NCI-H460 (cell line): ENCODE data around the gene POLA2. TPM values are rescaled to one million over a fixed set of nuclear protein-coding genes. Genes with fewer than 3 reads are reported as not detected.
"Not testable (repeated sequence)": the region's sequence is repeated elsewhere in the genome, so short reads cannot be mapped to it uniquely, and the experiment has no call there.

Source experiments
- DNase-seq: peaks from one replicate; pipeline ENCODE4 v3.0.0-alpha.2; 2016; ENCODE audit warnings: low read depth; ENCODE audit errors: extremely low read depth
- polyA plus RNA-seq: library from polyadenylated mRNA; depleted of rRNA; stranded (reverse); fragments of >200 nt; gene quantifications from 2 replicates; pipeline ENCODE4 v1.2.3, GENCODE V29; 2014; cell fraction: nucleus; rRNA removed
- total RNA-seq: library from RNA; depleted of rRNA; stranded (reverse); fragments of >200 nt; shearing (Covaris generic); gene quantifications from 2 replicates; pipeline ENCODE4 v1.2.3, GENCODE V29; 2014; rRNA removed

The POLA2 gene, protein sequence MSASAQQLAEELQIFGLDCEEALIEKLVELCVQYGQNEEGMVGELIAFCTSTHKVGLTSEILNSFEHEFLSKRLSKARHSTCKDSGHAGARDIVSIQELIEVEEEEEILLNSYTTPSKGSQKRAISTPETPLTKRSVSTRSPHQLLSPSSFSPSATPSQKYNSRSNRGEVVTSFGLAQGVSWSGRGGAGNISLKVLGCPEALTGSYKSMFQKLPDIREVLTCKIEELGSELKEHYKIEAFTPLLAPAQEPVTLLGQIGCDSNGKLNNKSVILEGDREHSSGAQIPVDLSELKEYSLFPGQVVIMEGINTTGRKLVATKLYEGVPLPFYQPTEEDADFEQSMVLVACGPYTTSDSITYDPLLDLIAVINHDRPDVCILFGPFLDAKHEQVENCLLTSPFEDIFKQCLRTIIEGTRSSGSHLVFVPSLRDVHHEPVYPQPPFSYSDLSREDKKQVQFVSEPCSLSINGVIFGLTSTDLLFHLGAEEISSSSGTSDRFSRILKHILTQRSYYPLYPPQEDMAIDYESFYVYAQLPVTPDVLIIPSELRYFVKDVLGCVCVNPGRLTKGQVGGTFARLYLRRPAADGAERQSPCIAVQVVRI
- 3.4 and 7.0 TPM in 2 replicates for total RNA-seq
- polyA plus RNA-seq = 13.2 and 29.6 TPM in 2 replicates

DNA sequence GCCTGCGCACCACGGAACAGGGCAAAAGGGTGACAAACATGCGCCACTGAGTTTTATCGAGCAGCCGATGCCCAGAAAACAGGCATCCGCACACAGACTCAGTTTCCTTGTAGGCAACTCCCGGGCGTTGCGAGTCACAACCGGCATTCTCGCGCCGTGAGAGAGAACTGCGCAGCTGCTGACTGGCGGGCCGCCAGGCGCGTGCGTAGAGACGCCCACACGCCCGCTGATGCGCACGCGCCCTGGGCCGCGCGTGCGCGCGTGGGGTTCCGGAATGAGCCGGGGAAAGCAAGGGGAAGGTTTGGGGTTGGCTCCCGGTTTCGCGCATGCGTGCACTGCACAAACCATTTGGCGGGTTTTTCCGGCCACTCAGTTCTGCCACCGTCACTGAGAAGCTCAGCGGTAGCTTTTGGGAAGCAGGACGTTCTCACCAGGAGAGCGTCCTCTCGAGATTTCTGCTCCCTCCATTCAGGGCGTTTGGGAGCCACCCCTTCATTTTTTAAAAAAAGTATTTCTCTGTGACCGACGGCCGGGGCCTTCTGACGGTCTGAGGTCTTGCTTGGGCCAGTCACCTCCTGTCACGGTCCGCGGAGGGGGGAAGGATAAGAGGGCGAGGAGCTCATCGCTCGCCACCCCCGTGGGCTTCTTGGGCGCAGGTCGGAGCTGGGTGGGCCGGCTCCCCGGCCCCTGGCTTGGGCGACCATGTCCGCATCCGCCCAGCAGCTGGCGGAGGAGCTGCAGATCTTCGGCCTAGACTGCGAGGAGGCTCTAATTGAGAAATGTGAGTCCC is at the start of gene POLA2:
TSS of gene POLA2 (plus strand) at position 372 of the 790 bp plus-strand sequence. CDS start at position 703, 331 bp downstream.
- peak; percentile 90 for DNase-seq

DNA sequence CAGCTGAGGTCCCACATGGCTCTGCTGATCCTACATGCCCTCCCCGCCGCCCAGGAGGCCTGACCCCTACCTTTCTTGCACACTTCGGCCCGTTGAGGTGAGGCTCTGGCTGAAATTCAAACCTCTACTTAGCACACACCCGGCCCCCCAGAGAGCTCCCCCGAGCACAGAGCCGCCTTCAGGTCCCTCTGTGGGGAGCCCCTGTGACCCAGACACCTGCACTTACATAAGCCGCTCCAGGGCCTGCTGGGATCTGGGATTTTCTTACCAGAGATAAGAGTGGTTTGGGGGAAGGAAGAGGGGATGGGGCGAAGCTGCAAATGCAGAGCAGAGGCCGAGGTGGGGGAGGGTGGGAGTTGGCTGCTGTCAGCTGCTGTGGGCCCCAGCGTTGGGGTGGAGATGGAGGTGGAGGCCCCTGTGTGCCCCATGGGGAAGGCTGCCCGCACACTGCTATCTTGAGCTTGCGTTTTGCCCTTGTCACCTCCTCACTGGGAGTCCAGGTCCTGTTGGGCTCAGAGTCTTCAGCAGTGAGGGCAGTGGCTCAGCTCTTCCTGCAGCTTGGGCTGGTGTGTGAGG is 49.4 kb upstream of the POLA2 start:
- DNase-seq = no peak

DNA sequence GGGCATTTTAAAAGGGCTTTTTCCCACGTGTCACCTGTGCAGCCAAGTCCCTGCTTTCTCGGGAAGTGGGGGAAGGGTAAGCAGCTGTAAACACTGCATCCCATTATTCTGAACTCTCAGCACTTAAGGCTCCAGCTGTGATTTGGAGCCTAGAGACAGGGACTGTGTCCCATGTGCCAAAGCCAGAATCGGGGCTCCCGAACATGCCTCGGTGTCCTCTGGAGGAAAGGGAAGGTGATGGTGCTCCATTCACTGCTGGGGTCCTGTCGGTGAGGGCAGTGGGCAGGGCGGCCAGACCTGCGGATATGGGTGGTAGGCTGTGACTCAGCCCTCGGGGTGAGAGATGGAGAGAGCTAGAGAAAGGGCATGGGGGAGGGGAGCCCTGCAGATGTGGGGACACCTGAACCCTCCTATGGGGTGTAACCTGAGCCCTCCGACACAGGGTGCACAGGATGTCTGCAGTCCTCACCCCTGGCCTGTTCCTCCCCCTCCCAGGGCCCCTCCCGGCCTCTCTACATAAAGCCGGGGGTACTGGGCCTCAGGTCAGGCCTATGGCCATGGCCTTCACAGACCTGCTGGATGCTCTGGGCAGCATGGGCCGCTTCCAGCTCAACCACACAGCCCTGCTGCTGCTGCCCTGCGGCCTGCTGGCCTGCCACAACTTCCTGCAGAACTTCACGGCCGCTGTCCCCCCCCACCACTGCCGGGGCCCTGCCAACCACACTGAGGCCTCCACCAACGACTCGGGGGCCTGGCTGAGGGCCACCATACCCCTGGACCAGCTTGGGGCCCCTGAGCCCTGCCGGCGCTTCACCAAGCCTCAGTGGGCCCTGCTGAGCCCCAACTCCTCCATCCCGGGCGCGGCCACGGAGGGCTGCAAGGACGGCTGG is 48.2 kb upstream of the POLA2 start:
- no peak for DNase-seq

DNA sequence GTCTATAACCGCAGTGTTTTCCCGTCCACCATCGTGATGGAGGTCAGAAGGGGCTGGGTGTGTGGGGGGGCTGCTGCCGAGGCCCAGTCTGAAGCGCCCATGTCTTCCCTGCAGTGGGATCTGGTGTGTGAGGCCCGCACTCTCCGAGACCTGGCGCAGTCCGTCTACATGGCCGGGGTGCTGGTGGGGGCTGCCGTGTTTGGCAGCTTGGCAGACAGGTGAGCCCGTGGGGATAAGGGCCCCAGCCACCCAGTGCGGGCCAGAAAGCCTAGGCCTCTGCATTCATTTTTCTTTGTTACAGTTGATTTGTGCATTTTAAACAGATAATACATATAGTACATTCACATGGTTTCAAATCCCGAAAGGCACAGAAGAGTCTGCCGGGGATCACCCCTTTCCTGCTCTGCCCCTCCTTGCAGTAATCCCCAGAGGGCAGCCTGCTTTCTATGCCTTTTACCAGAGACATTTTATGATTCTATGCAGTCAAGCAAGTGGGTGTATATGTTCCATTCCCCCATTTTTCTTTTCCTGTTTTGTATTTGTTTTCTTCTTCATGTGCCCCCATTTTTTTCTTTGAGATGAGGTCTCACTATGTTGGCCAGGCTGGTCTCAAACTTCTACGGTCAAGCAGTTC is 47.4 kb upstream of the POLA2 start:
- DNase-seq = no peak

DNA sequence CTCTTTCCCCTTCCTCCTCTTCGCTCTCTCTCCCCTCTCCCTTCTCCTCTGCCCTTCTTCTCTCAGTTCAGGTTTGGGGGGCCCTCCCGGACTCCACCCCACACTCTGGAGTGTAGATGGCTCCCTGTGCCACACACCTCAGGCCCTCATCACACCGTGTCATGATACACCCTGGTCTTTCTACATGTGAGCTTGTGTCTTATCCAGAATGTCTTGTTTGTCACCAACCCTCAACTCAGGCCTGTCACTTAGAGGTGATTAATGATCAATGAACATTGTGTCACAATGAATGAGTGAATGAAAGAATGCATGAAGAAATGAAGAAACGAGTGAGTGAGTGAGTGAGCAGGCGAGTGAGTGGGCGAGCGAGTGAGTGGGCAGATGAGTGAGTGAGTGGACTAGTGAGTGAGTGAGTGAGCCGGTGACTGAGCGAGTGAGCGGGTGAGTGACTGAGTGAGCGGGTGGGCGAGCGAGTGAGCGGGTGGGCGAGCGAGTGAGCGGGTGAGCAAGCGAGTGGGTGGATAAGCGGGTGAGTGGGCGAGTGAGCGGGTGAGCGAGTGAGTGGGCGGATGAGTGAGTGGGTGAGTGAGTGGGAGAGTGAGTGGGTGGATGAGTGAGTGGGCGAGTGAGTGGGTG is 46.2 kb upstream of the POLA2 start:
- no peak for DNase-seq

DNA sequence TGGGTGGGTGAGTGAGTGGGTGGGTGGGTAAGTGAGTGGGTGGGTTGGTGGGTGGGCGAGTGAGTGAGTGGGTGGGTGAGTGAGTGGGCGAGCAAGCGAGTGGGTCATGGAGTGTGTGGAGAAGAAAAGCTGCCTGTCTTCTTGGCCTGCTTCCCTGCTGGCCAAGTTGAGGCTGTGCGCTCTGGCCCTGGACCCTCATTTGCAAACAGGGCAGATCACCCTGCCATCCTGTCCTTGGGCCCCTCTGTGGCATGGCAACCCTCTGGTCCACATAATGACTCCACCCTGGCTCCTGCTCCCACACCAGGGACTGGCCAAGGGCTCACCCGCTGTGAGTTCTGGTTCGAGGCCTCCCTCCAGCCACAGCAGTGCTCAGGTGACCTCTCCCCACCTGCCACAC is 44.9 kb upstream of the POLA2 start:
- no peak for DNase-seq

DNA sequence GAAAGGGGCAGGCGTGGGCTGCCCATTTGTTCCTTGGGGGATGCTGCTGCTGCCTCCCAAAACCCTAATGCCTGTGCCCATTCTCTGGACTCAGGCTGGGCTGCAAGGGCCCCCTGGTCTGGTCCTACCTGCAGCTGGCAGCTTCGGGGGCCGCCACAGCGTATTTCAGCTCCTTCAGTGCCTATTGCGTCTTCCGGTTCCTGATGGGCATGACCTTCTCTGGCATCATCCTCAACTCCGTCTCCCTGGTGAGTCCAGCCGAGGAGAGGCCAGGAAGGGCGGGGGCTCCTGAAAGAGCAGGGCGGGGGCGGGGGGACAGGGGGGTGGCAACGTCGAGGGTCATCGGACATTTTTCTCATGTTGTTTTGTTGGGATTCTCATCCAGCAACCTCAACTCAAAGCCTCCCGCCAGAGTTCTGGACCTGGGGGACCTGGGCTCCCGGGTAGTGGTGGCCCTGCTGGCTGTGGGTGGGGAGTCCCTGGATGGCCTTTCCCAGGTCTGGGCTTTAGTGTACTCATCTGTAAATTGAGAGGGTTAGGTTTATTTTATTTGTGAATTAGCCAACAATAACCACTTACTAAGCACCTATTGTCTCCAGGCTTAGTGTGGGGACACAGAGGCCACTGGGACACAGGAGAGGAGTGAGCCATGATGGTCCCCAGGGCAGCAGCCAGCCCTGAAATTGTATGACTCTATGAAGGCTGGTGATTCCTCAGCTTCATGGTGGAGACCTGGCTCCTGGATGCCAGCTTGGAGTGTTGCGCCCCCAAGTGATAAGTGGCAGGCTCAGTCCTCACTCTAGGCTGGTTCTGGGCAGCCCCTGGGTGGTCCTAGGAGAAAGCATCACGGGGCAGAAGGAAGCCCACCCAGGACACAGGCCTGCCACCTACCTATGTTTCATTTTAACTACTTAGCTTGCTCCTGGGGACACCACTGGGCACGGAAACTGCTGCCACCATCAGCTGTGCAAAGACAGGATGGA is 44.0 kb upstream of the POLA2 start:
- no peak for DNase-seq

DNA sequence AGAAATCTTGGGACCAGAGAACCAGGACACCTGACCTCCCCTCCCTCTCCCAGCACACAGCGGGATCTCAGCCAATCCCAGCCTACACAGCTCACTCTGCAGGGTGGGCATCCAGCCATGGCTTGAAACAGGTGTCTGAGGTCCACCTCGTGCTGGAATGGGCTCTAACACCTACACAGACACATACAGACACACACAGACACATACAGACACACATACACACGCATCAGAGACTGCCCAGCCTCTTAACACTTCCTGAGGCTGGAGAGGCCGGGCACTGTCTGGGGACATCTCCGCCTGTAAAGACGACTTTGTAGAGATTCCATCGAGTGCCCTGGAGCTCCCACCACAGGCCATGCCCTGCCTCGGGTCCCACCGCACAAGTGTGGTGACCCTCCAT is 43.3 kb upstream of the POLA2 start:
- DNase-seq = no peak

DNA sequence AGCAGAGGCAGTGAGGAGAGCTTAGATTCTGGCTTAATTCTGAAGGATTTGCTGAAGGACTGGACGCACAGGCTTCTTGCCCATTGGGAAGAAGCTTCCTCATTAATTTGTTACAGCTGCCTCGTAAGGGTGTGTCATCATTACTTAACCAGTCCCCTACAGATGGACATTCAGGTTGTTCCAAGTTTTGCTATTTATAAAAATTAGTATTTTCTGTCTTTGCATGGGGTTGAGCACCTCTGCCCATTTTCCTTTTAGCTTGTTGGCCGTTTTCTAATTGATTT is 41.9 kb upstream of the POLA2 start:
- DNase-seq = no peak

DNA sequence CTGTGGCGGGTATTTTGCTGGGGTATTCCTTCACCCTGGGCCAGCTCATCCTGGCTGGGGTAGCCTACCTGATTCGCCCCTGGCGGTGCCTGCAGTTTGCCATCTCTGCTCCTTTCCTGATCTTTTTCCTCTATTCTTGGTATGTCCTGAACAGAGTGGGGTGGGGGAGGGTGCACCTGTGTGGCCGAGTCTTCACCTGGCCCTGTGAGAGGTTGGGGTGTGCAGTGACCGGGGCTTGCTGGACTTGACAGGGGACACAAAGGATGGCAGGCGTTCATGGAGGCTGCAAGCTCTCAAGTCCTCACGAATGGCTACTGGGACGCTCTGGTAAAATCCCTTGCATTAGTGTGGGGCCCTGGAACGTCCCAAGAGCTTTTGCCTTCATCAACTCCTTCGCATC is 40.7 kb upstream of the POLA2 start:
- no peak for DNase-seq

DNA sequence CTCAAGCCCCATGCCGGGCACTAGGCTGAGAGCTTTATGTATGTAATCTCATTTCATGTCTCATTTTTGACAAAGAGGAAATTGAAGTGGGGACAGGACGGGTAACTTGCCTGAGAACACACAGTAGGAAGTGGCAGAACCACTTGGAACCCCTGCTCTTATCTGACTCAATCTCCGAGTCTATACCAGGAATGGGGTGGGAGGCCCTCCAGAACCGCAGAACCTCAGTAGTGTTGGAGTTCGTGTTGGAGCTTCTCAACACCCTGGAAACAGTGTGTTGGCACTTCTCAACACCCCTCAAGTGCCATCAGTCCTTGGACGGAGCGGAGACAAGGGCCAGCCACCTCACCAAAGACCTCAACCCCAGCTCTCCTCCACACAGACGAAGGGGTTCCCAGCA is 38.8 kb upstream of the POLA2 start:
- DNase-seq = no peak

DNA sequence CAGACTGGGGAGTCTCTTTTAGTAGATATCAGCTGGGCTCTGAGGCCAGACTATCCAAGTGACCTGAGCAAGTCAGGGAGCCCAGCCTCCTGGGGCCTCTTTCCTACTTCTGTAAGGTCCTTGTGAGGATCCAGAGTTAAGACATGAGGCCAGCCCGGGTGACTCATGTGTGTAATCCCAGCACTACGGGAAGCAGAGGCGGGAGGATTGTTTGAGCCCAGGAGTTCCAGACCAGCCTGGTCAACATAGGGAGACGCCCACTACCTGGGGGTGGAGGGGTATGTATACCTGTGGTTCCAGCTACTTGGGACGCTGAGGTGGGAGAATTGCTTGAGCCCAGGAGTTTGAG is 36.9 kb upstream of the POLA2 start:
- DNase-seq = no peak

DNA sequence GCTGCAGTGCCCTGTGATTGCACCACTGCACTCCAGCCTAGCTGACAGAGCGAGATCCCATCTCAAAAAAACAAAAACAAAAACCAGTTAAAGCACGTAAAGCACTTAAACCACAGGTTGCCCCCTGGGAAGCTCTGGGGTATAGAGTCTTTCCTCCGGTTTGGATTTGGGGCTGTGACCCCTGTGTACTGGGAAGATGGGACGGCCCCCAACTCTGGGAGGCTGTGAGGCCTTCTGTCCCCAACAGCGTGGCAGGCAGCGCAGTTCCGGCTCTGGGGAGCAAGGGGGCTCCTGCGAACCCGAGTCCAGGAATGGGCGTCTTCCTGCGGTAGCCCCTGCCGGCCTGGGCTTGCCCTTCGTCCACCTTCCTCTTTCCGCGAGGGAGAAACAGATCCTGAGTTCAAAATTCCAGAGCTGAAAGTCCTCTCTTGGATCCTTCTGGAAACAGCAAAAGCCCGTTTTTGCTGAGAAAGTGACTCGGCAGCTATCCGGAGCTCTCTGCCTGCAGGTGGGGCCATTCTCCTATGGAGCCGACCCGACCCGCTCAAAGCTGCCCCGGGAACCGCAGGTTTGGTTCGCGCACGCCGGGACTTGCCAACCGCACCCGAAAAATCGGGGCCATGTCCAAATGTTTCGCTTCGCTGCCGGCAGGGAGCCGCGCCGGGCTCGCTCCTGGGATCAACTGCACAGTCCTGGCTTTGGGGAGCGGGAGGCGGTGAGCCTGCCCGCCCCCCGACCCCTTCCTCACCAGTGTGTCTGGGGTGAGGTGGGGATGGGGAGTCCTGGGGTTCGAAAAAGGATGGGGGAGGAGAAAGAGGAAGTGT is 36.3 kb upstream of the POLA2 start:
- DNase-seq = peak; percentile 36

DNA sequence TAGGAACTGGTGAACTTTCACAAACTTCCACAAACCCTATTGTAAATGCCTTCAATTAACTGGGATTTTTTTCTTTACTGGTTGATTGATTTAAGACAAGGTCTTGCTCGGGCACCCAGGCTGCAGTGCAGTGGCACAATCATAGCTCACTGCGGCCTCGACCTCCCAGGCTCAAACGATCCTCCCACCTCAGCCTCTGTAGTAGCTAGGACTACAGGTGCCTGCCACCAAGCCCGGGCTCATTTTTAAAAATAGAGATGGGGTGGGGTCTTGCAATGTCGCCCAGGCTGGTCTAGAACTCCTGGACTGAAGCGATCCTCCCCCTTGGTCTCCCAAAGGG is 35.7 kb upstream of the POLA2 start:
- DNase-seq = no peak

DNA sequence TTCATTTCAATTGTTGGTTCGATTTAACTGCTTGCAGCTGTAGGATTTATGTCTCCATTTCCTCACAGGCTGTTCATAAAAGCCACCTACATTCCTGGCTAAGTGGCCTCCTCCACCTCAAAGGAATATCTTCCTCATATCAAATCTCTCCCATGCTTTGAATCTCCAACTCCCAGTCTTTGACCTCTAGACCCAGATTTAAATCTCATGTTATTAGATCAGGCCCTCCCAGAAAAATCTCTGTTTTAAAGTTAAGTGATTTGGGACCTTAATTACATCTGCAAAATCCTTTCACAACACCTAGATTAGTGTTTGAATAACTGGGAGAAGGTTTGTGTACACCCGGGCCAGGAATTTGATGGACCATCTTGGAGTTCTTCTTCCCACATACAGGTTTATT is 33.9 kb upstream of the POLA2 start:
- DNase-seq = no peak

DNA sequence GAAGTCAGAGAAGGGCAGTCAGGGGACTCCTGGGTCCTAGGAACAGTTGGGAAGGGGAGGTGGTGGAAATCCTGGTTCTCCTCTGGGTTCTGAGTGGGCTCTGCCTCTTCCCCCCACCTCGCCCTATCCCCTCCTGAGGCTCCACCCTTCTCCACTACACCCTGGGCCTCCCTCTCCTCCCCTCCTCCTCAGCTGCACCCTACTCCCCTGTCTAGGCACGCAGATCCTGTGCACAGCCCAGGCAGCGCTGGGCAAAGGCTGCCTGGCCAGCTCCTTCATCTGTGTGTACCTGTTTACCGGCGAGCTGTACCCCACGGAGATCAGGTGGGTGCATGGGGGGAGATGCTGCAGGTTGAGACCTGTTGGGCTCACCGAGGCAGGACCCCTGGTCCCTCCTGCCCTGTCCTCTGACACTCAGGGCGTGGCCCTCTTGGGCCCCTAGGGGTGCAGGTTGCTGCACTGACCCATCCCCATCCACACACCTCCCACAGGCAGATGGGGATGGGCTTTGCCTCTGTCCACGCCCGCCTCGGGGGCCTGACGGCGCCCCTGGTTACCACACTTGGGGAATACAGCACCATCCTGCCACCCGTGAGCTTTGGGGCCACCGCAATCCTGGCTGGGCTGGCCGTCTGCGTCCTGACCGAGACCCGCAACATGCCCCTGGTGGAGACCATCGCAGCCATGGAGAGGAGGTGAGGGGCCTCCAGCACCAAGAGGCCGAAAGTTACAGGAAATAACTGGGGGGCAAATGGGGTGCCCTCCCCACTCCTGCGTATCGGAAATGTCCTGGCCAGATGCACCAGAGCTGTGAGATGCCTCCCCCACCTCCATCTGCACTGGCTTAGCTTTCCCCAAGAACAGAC is 25.3 kb upstream of the POLA2 start:
- DNase-seq = no peak

DNA sequence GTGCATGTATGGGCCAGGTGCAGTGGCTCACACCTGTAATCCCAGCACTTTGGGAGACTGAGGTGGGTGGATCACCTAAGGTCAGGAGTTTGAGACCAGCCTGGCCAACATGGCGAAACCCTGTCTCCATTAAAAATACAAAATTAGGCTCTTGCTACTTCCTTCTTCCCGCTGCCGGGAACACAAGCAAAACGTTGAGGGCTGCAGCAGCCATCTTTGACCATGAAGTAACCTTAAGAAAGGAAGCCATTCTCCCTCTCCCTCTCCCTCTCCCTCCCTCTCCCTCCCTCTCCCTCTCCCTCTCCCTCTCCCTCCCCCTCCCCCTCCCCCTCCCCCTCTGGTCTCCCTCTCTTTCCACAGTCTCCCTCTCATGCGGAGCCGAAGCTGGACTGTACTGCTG is 23.5 kb upstream of the POLA2 start:
- not testable (repeated sequence) for DNase-seq
